Stimulated activated CD8-positive, alpha-beta memory T cell treated with anti-CD3 and anti-CD28 coated beads, Interleukin-7, amount 100 ng/mL, for 1 hour (primary cell): ENCODE measurements around the gene SIX1.

Experiments
- DNase-seq, 2 donors: peaks; one replicate each; pipeline ENCODE4 v3.0.0-alpha.2; 2020; ENCODE audit warnings: low read depth in 2 of 2

SIX1 gene

DNA sequence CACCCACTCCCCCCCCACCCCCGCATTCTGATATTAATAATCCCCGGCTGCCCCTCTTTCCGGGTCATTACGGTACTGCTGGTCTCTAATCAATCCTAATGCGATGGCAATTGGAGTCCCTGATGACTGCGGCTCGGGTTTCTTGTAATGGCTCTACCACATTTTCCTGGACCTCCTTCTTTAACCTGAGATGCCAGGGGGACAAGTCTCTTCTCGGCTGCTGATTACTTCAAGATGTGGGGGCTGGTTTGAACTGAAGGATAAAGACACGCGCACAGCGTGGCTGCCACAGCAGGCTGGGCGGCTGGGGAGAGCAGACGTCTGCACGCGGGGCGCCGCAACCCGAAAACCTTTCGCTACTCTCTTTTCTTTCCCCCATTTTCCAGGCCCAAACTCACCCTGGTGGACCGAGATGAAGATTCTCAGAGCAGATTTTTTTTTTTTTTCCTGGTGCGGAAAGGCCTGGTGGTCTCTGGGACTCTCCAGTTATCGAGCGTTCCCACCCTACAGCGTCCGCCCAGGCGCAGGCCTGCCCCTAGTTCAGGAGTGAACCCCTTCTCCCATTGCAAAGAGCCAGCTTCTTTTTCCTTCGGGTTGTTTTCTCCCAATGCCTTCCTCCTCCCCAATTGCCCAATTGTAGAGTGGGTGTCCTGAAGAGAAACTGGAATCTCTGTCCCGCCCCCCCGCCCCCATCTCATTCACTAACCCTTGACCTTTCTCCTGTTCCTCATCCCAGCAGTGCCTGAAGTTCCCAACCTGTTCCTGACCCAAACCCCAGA, 6.0 kb upstream of the SIX1 start:
- no peak for DNase-seq

GRCh38 chr14:60654334-60654821, 5.1 kb upstream of the SIX1 start:
- DNase-seq = no peak

- no peak for DNase-seq
Observed at GRCh38 chr14:60653701-60654161, 4.5 kb upstream of the SIX1 start.

DNA sequence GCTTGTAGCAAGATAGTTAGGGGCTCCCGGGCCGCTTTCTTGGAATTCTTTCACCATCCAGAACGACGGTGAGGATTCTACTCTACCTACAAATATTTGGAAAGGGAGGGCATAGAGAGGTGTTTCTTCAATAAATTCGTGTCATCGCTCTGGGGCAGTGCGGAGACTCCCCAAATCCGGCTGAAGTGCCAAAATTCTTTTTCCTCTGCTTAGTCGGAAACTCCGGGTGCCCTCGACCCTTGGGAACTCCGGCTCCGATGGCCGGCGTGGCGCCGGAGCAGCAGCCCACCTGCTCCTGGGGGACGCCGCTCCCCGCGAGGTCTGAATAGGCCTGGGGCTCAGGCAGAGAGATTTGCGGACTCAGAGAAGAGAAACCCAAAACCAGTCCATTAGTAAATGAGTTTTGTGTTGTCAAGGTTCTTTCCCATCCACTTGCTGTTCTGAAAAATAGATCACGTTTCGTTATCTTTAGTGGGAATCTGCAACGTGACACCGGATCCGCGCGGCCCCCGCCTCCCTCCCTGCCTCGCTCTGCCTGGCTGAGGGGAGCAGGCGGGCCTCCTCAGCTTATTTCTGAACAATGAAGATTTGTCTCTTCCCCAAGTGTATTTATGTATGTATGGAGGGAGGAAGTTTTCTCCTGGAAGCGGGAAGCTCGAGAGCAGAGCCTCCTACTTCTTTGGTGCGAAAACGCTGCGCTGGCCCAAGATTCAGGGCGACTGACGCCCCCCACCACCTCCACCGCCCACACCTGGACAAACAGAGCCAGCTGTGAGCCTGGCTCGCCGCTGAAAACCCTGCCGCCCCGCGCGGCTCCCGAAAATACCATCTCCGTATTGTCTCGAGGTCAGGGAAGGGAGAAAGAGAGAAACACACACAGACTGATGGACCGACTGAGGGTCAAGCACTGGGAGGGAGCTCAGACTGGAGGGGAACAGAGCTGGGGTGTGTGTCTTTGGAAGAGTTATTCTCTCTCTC, 3.7 kb upstream of the SIX1 start:
- no peak for DNase-seq

- no peak for DNase-seq
Observed at GRCh38 chr14:60651796-60652673, 2.8 kb upstream of the SIX1 start.

- DNase-seq = no peak
Observed at GRCh38 chr14:60651086-60651795, 2.0 kb upstream of the SIX1 start.

- DNase-seq = no peak
Observed at GRCh38 chr14:60650373-60650961, 1.2 kb upstream of the SIX1 start.

- DNase-seq = no peak
Observed at GRCh38 chr14:60649875-60650372, 647 bp upstream of the SIX1 start.

DNA sequence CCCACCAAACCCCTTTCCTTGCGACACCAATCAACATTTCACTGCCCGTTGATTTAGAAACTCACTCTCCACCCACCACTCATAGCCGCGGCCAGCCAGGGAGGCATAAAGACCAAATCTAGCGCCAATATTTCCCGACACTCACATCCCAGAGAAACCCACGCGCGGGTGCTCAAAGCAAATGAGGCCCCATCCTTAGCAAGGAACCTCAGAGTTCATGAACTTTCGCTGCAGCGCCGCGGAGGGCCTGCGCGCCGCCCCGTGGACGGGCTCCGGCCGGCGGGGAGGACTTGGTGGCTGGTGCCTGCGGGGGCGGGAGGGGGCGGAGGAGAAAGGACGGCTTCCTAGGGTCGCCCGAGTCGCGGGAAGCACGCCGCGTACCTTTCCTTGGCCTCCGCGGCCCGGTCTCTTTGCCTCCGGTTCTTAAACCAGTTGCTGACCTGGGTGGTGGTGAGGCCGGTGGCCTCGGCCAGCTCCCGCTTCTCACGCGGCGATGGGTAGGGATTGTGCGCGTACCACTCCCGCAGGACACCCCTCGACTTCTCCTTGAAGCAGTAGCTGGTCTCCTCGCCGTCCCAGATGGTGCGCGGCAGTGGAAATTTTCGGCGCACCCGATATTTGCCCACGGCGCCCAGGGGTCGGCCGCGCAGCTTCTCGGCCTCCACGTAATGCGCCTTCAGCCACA, 886 bp downstream of the SIX1 start:
- no peak for DNase-seq

- no peak for DNase-seq
Observed at GRCh38 chr14:60647837-60648248, 1.4 kb downstream of the SIX1 start.

DNA sequence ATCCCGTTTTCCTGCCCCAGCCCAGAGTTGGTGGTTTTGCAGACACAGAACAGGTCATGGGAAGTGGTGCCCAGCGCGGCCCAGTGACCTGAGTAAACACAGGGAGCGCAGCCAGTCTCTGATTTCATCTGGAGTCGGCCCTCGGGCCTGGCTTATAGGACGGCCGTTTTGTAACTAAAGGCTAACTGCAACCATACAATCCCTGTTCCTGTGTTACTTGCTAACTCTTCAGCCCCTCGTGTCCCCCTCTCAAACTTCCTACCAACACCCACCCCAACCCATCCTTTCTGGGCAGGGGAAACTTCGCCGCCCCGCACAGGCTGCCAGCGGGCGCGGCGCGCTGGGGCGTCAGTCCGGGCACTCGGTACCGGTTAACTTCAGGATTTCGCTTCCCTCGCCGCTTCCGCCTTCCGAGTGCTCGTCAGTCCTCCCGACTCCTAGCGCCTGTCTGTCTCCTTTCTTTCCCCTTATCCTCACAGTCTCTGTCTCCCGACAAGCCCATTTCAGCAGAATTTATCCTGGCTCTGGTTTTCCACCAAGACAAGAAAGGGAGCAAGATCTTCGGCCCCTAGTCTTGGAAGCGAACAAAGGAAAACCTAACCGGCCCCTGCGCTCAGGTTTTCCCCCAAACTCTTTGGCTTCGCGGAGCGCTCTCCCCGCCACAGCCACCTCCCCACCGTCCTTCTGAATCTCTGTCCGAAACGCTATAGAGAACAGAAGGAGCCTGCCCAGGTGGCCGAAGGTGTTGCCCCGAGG, 2.0 kb downstream of the SIX1 start:
- DNase-seq = no peak

- no peak for DNase-seq
Observed at GRCh38 chr14:60646226-60646818, 3.0 kb downstream of the SIX1 start.

GRCh38 chr14:60645126-60645741, 4.0 kb downstream of the SIX1 start:
- DNase-seq = no peak

- no peak for DNase-seq
Observed at GRCh38 chr14:60644666-60645065, 4.6 kb downstream of the SIX1 start.

GRCh38 chr14:60643463-60644314, 5.6 kb downstream of the SIX1 start:
- no peak for DNase-seq

- DNase-seq = no peak
Observed at GRCh38 chr14:60643141-60643462, 6.2 kb downstream of the SIX1 start.
